ENCODE results near the gene C10orf105. TPM values are rescaled to one million over a fixed set of nuclear protein-coding genes. Genes with fewer than 3 reads are reported as not detected.

C10orf105 gene
- total RNA-seq, 1 experiment from 2014 or later, result not detected

- ChIA-PET POLR2A (ENCODE audit: unreplicated experiment) (no interaction called here), CTCF (no interaction called here)
- BruUV-seq (replicated peaks), result no TSS peak
Measured at GRCh38 chr10:71701496-71702132, 18.0 kb downstream of the C10orf105 start.

DNA sequence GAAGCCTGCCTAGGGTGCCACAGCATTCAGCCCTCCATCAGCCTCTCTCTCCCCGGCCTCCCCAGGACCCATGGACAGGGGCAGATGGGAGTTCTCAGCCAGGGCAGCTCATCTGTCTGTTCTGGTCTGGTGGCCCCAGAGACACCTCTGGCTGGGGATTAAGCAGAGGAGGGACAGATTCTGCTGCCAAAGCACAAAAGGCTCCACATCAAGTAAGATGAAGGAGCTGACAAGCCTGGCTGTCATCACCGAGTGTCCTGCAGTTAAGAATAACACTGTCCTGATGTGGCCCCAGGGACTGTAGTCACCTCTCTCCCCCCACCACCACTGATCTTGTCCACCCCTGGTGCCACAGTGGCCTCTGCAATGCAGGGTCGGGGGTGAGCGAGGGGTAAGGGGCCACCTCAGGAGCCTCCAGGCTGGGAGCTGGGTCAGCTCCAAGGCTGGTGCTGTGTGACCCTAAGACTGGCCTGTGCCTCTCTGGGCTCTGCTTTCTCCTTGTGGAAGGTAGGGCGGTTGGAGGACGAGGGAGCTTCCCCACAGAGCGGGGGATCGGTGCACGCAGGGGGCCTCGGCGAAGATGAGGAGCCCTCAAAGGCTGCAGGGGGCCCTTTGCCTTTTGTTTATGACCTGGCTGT lies 18.7 kb downstream of the C10orf105 start:
- Histone ChIP-seq H2AFZ (ENCODE audit: low read length) (no peak overlapping the region), H3K27ac (ENCODE audit: low read length) (no peak overlapping the region), H3K4me1 (ENCODE audit: insufficient read depth, low read length) (peaks cover 7% of the 10 kb centered on the region; the same call in 1 of the 2 replicates), H3K79me2 (ENCODE audit: low read length) (no peaks in the 10 kb centered on the region), H3K36me3 (ENCODE audit: low read depth, low read length) (no peaks in the 10 kb centered on the region), H4K20me1 (ENCODE audit: low read length) (no peaks in the 10 kb centered on the region), H3F3A (ENCODE audit: low read length, unreplicated experiment) (no peaks in the 10 kb centered on the region), H3K9me2 (replicated peaks; ENCODE audit: low read length) (no peaks in the 10 kb centered on the region), H3K4me3 (ENCODE audit: low read length) (no peak overlapping the region), H3K9ac (ENCODE audit: low read length) (no peak overlapping the region), H3K4me2 (ENCODE audit: low read length) (no peak overlapping the region), H3K27me3 (ENCODE audit: low read length) (no peaks in the 10 kb centered on the region), H3K9me3 (ENCODE audit: low read length) (no peaks in the 10 kb centered on the region)
- no peak for DNase-seq
- intact Hi-C loops (cut with micrococcal nuclease), result loop anchor here (10.0 kb wide), 2 partner anchors 316 to 386 kb away; partner anchors contain the start of gene SLC29A3
- no peak for TF ChIP-seq EZH2 (IDR thresholded peaks at IDR 0.05; ENCODE audit: low read length, unreplicated experiment)
- ATAC-seq, result no peak
- CTCF ChIA-PET, result no interaction called here
- POLR2A ChIA-PET (ENCODE audit: unreplicated experiment), result no interaction called here
- no TSS peak for BruUV-seq (replicated peaks)

More at GRCh38 chr10:71701496-71702132, 18.0 kb downstream of the C10orf105 start:
- H3K4me2 ChIP-seq (ENCODE audit: low read length), result no peak overlapping the region
- no peak overlapping the region for H3K9ac ChIP-seq (ENCODE audit: low read length)
- DNase-seq (no peak), ATAC-seq (no peak)
- TF ChIP-seq EZH2phosphoT487 (IDR thresholded peaks at IDR 0.05; ENCODE audit: borderline replicate concordance, low read length) (no peak), EZH2 (IDR thresholded peaks at IDR 0.05; ENCODE audit: low read length, unreplicated experiment) (no peak), CTCF (conservative IDR thresholded peaks at IDR 0.05; ENCODE audit: low read depth, low read length) (no peak)
- H3F3A ChIP-seq (ENCODE audit: low read length, unreplicated experiment), result no peaks in the 10 kb centered on the region
- H3K36me3 ChIP-seq (ENCODE audit: low read depth, low read length), result no peaks in the 10 kb centered on the region
- peaks cover 7% of the 10 kb centered on the region; the same call in 1 of the 2 replicates for H3K4me1 ChIP-seq (ENCODE audit: insufficient read depth, low read length)
- H3K27ac ChIP-seq (ENCODE audit: low read length), result no peak overlapping the region
- H2AFZ ChIP-seq (ENCODE audit: low read length), result no peak overlapping the region
- H3K4me3 ChIP-seq (ENCODE audit: low read length), result no peak overlapping the region
- H3K9me3 ChIP-seq (ENCODE audit: low read length), result no peaks in the 10 kb centered on the region
- no peaks in the 10 kb centered on the region for H3K27me3 ChIP-seq (ENCODE audit: low read length)
- H3K9me2 ChIP-seq (replicated peaks; ENCODE audit: low read length), result no peaks in the 10 kb centered on the region
- intact Hi-C loops (cut with micrococcal nuclease), result loop anchor here (10.0 kb wide), 2 partner anchors 317 to 387 kb away; partner anchors contain the start of gene SLC29A3
- H3K79me2 ChIP-seq (ENCODE audit: low read length), result no peaks in the 10 kb centered on the region
- no peaks in the 10 kb centered on the region for H4K20me1 ChIP-seq (ENCODE audit: low read length)

GRCh38 chr10:71698737-71699136 lies 20.8 kb downstream of the C10orf105 start:
- no peak overlapping the region for H3K27ac ChIP-seq (ENCODE audit: low read length)
- TF ChIP-seq EZH2phosphoT487 (IDR thresholded peaks at IDR 0.05; ENCODE audit: borderline replicate concordance, low read length) (no peak), CTCF (conservative IDR thresholded peaks at IDR 0.05; ENCODE audit: low read depth, low read length) (no peak)
- no peaks in the 10 kb centered on the region for H4K20me1 ChIP-seq (ENCODE audit: low read length)
- H3K4me3 ChIP-seq (ENCODE audit: low read length), result no peak overlapping the region
- no peaks in the 10 kb centered on the region for H3K36me3 ChIP-seq (ENCODE audit: low read depth, low read length)
- no peak overlapping the region for H3K4me2 ChIP-seq (ENCODE audit: low read length)
- DNase-seq (no peak), ATAC-seq (no peak)
- intact Hi-C loops (cut with micrococcal nuclease), result loop anchor here (5.0 kb wide), 1 partner anchor 69 kb away; no protein-coding TSS in a partner anchor
- H3F3A ChIP-seq (ENCODE audit: low read length, unreplicated experiment), result no peaks in the 10 kb centered on the region
- H3K9me3 ChIP-seq (ENCODE audit: low read length), result no peaks in the 10 kb centered on the region
- H3K79me2 ChIP-seq (ENCODE audit: low read length), result no peaks in the 10 kb centered on the region
- ChIA-PET CTCF (no interaction called here), POLR2A (ENCODE audit: unreplicated experiment) (no interaction called here)
- no peak overlapping the region for H2AFZ ChIP-seq (ENCODE audit: low read length)
- no peaks in the 10 kb centered on the region for H3K9me2 ChIP-seq (replicated peaks; ENCODE audit: low read length)
- no TSS peak for BruUV-seq (replicated peaks)
- H3K27me3 ChIP-seq (ENCODE audit: low read length), result no peaks in the 10 kb centered on the region
- peaks cover 8% of the 10 kb centered on the region; the same call in 1 of the 2 replicates for H3K4me1 ChIP-seq (ENCODE audit: insufficient read depth, low read length)
- H3K9ac ChIP-seq (ENCODE audit: low read length), result no peak overlapping the region

Measured in PC-3 (cell line).